M059J (cell line): ENCODE measurements around the gene SDSL. TPM values are rescaled to one million over a fixed set of nuclear protein-coding genes. Genes with fewer than 3 reads are reported as not detected.

Experiments
- DNase-seq: peaks from one replicate; pipeline ENCODE4 v3.0.0-alpha.2; 2012; ENCODE audit warnings: low read depth
- total RNA-seq: library from RNA; depleted of rRNA; stranded (reverse); fragments of >200 nt; shearing (Covaris generic); gene quantifications from 2 replicates; pipeline ENCODE4 v1.2.3, GENCODE V29; 2014

Gene SDSL
- total RNA-seq, 1 experiment from 2014 or later, result 6.7 TPM

GRCh38 chr12:113467502-113468364, 45.6 kb downstream of the SDSL start:
- DNase-seq, result no peak

GRCh38 chr12:113468365-113469223, 46.4 kb downstream of the SDSL start:
- DNase-seq, result no peak

DNA sequence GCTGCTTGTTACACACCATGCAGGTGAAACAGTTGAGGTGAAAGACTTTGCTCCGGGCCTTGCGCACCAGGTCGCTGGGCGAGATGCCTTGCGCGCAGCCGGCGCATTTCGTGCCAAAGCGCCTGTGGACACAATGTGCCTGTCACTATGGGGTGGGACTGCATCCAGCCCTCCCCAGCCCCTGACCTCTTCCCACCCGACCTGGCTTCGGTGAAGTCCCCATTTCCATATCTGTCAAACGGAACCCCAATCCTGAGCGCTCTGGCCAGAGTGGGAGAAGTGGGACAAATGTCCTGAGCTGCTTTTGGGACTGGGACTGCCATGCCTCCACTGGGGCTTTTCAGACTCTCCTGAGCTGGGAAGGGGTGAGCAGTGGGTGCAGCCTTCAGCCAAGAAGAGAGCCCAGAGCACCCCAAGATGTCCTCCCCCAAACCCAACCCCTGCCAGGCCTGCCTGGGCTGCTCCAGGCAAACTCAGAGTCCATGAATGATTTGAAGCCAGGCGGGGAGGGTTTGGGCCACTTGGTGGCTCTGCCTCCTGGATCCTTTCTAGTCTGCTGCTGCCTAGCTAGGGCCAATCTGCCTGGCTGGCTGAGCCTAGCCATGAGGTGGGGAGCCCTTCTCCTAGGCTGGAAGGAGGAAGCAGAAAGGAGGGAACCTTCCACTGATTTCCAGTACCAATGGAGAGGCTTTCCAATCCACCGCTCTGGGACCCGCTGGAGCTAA, 47.2 kb downstream of the SDSL start:
- no peak for DNase-seq

GRCh38 chr12:113469949-113470743, 48.0 kb downstream of the SDSL start:
- DNase-seq, result no peak

DNA sequence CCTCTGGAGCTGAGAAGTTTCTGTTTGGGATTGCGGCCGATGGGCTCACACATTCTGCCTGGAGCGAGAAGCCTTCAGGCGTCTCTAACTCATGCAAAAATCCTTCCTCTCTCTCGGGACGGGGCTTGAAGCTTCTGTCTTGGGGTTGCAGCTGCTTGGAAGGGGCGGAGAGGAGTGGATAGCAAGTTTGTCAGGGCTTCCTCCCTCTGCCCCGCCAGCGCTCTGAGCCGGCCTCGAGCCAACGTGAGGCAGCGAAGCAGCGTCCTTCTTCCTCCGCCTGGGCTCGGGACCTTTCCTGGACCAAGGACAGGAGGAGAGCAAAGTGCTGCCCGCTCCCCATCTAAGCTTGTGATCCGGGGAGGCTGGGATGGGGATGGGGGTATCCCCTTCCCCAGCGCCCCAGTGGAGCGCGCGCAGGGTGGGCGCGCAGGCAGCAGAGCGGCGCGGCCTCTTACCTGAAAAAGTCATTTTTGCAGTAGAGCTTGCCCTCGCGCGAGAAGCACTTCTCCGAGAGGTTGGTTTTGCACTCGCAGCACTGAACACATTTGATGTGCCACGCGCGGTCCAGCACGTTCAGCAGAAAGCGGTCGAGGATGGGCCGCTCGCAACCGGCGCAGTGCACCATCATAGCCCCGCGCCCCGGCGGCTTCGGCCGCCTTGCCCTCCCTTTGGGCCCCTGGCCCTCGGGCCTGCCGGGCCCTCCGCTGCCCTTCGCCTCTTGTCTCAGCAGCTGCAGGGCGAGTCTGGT, 48.9 kb downstream of the SDSL start:
- DNase-seq, result peak; percentile 14

GRCh38 chr12:113471619-113472171, 49.5 kb downstream of the SDSL start, which contains the start of gene LHX5:
LHX5 (minus strand) TSS chr12:113471871; CDS start chr12:113471498, 373 bp downstream.
- peak; percentile 12 for DNase-seq

GRCh38 chr12:113472191-113473121, 50.3 kb downstream of the SDSL start:
- no peak for DNase-seq

GRCh38 chr12:113473400-113473799, 51.2 kb downstream of the SDSL start:
- no peak for DNase-seq

- peak; percentile 49 for DNase-seq
Measured at GRCh38 chr12:113473942-113474341, 51.8 kb downstream of the SDSL start.

GRCh38 chr12:113474635-113475436, 52.7 kb downstream of the SDSL start:
- DNase-seq, result no peak

DNA sequence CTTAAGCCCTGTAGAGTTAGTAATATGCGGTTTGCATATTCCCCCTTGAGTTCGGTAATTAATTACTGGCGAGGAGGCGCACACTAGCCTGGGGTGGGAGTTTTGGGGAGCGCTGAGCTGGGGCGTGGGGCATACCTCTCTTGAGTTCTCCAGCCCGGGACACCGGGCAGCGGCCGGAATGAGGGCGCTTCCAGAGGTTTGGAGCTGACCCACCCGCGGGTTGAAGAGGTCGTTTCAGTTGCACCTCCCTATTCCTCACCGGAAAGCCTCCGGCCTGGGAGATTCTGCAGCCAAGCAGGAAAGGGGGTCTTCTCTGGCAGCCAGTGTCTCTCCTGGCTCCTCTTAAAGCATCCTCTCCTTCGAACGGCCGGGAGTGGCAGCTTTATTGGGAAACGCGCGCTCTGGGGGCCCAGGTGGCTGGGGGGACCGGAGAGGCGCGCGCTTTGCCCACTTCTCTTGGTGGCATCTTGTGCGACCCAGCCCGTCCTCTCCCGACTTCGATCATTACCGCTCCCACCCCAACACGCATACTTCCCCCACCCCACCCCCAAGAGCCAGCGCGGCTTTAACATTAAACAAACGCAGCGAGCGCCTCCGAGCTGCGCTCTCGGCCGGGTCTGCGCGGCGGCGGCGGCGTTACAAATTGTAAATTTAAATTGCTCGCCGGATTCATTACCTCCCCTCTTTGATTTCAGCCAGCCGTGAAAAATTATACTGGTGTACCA, 53.4 kb downstream of the SDSL start:
- no peak for DNase-seq

GRCh38 chr12:113476176-113476986, 54.2 kb downstream of the SDSL start:
- no peak for DNase-seq

DNA sequence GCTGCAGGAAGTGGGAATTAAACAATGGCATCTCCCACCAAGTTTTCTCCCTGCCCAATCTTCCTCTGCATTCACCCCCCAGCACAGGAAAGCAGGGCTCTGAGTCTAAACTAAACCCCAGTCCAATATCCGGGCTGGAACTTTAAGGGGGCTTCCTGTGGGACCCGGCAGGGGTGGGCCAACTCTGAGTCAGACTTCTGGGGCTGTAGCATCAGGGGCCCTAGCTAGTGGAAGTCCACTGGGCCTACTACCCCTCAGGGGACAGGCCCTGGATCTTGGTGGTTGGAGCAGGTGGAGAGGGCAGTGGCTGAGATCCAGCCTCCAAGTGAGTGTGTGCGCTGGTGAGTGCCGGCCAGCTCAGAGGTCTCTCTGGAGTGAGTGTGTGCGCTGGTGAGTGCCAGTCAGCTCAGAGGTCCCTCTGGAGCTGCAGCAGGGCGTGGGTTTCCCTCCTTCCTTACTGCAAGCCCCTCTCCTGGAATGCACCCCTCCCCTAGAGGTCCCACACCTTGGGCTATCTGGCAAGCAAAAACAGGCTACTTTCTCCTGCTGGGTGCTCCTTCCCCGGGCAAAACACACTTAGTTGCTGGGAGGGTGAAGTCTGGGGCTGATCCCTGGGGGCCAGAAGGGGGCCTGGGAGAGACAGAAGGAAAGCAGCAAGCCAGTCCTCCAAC, 55.1 kb downstream of the SDSL start:
- no peak for DNase-seq

- DNase-seq, result no peak
Measured at GRCh38 chr12:113477842-113478215, 55.6 kb downstream of the SDSL start.

DNA sequence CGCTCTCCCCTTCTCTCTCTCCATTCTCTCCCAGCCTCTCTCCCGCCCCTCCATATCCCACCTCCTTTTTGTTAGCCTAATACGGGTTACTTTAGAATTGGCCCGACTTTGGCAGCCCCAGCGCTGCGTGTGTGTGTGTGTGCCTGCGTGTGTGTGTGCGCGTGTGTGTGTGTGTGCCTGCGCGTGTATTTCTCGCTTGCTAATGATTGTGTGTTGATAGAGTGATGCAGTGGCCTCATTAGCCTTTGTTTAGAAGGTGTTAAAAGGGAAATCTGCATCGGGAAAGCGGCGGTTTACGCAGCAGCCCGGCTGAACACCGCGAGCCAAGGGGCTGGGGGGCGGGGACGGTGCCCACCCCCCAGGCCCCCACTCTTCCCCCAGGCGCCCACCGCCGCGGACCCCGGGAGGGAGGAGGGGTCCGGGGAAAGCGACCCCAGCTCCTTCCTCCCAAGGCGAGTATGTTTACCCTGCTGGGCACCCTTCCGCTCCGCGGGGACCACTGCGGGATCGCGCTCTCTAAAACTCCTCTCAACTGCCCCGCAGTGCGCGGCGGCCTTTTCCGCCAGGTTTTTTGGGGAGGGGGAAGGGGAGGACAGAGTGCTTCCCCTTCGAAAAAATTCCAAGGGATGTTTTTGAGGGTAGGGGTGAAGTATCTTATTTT, 56.3 kb downstream of the SDSL start:
- DNase-seq, result no peak

DNA sequence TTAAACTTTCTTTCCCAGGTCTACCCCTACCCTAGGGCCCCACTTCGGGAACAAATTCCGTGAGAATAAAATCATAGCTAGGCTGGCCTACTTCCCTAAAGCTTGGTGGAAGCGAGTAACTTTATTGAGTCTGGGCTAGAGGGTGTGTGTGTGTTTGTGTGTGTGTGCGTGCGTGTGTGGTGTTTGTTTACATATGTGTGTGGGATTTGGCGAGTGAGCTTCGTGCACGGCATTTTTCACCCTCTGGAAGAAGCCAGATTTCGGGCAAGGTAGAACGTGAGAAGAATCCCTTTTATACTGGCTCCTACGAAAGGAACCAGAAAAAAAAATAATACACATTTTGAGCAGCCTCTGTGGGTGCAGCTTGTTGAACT, 57.0 kb downstream of the SDSL start:
- DNase-seq, result no peak
